GM12878 (cell line): Measurements from ENCODE around the gene INPP4B. TPM values are rescaled to one million over a fixed set of nuclear protein-coding genes. Genes with fewer than 3 reads are reported as not detected.

Experiments used
- ATAC-seq: fragments of 200-7000 bp; cut with Tn5 transposase; 3 replicates; pipeline ENCODE4 v1.9.1; 2020; ENCODE audit warnings: mild to moderate bottlenecking, moderate library complexity
- BruUV-seq: library from RNA; stranded (reverse); fragments of 400-500 nt; replicated peaks from 2 replicates; lab custom pipeline; 2021; lab: Mats Ljungman, UMichigan
- CTCF ChIA-PET: fragments of 300-600 bp; sonication (Branson Sonifier 250); formaldehyde crosslinking; extraction: SDS; loops from one replicate; lab custom pipeline; 2021; ENCODE audit warnings: inconsistent platforms; lab: Yijun Ruan, JAX
- POLR2A ChIA-PET: fragments of 350-600 bp; formaldehyde crosslinking; extraction: SDS; loops from one replicate; lab custom pipeline; 2021; ENCODE audit warnings: inconsistent platforms; lab: Charles Lee
- RAD21 ChIA-PET: fragments of 300-600 bp; sonication (Branson Sonifier 250); formaldehyde crosslinking; loops from one replicate; lab custom pipeline; 2023; ENCODE audit warnings: antibody characterized with exemption; ENCODE audit not compliant: unreplicated experiment; lab: Charles Lee
- SMC1A ChIA-PET: fragments of 300-600 bp; sonication (Branson Sonifier 250); formaldehyde crosslinking; loops from one replicate; lab custom pipeline; 2023; ENCODE audit not compliant: unreplicated experiment, uncharacterized antibody; lab: Charles Lee
- DNase-seq: peaks from one replicate; pipeline ENCODE4 v3.0.0-alpha.2; 2011; ENCODE audit warnings: low read depth, low spot score
- FAIRE-seq: peaks from 3 replicates; lab custom pipeline; 2011; peaks lifted over from hg19 to GRCh38; lab: Jason Lieb, UNC
- H2AFZ ChIP-seq: 2 replicates; pipeline ENCODE4 v1.6.0; 2011; ENCODE audit warnings: low read depth, low read length, control low read depth; ENCODE audit not compliant: control insufficient read depth
- H3K27ac ChIP-seq: 2 replicates; pipeline ENCODE4 v1.5.1; 2011; ENCODE audit warnings: control low read depth; ENCODE audit not compliant: control insufficient read depth, insufficient read depth
- H3K27me3 ChIP-seq, 2 experiments: replicated peaks in 1 of 2; 2 replicates each; pipeline versions ENCODE4 v1.6.0 to v1.6.1; 2011; ENCODE audit warnings: low read length in 1 of 2; ENCODE audit not compliant: control insufficient read depth in 2 of 2, insufficient read depth in 2 of 2
- H3K36me3 ChIP-seq, 2 experiments: 2 replicates each; pipeline ENCODE4 v1.5.1; 2011; ENCODE audit warnings: low read length in 1 of 2; ENCODE audit not compliant: control insufficient read depth in 2 of 2, insufficient read depth in 2 of 2
- H3K4me1 ChIP-seq: 2 replicates; pipeline ENCODE4 v1.6.1; 2011; ENCODE audit warnings: mild to moderate bottlenecking, low read length, moderate library complexity, mixed read lengths; ENCODE audit not compliant: control insufficient read depth, insufficient read depth
- H3K4me2 ChIP-seq: 2 replicates; pipeline ENCODE4 v1.6.0; 2011; ENCODE audit warnings: control low read depth; ENCODE audit not compliant: control insufficient read depth, insufficient read depth
- H3K4me3 ChIP-seq: fragments of 200-600 bp; sonication (generic); 2 replicates; pipeline ENCODE4 v1.5.1; 2016
- H3K79me2 ChIP-seq: 2 replicates; pipeline ENCODE4 v1.6.0; 2011; ENCODE audit warnings: low read length; ENCODE audit not compliant: control insufficient read depth, insufficient read depth
- H3K9ac ChIP-seq: 2 replicates; pipeline ENCODE4 v1.8.0; 2011; ENCODE audit warnings: low read length, control low read depth, mixed read lengths; ENCODE audit not compliant: control insufficient read depth, insufficient read depth
- H3K9me3 ChIP-seq: replicated peaks from 3 replicates; pipeline ENCODE4 v1.5.1; 2011; ENCODE audit warnings: mild to moderate bottlenecking, low read length; ENCODE audit not compliant: control insufficient read depth, insufficient read depth
- H4K20me1 ChIP-seq: 2 replicates; pipeline ENCODE4 v1.6.0; 2011; ENCODE audit not compliant: control insufficient read depth, insufficient read depth
- CEBPZ ChIP-seq: fragments of 150-350 bp; IDR thresholded peaks from 2 replicates; pipeline ENCODE4 v1.6.1; 2016; ENCODE audit warnings: low read depth, low read length
- CHD2 ChIP-seq: IDR thresholded peaks from 2 replicates; pipeline ENCODE4 v1.6.1; 2011; ENCODE audit warnings: low read depth, low read length, improper control_type of control experiment, borderline replicate concordance
- EP300 ChIP-seq, 2 experiments: fragments of 150-350 bp in 1 of 2; IDR thresholded peaks; 2 replicates each; pipeline ENCODE4 v1.6.1; 2011 to 2012; ENCODE audit warnings: low read depth in 2 of 2, low read length in 2 of 2, borderline replicate concordance in 1 of 2, improper control_type of control experiment in 1 of 2, inconsistent platforms in 1 of 2; ENCODE audit not compliant: control insufficient read depth in 1 of 2
- GABPA ChIP-seq: IDR thresholded peaks from 2 replicates; pipeline ENCODE4 v1.6.1; 2014; ENCODE audit warnings: antibody characterized with exemption, low read depth, mild to moderate bottlenecking, inconsistent platforms
- IKZF1 ChIP-seq: fragments of 450-650 bp; conservative IDR thresholded peaks from 2 replicates; pipeline ENCODE4 v1.6.1; 2017; ENCODE audit warnings: antibody characterized with exemption, mild to moderate bottlenecking
- MTA2 ChIP-seq: fragments of 450-650 bp; IDR thresholded peaks from 2 replicates; pipeline ENCODE4 v1.6.1; 2016; ENCODE audit warnings: low read depth, mild to moderate bottlenecking, moderate library complexity
- MYC ChIP-seq: IDR thresholded peaks from 2 replicates; pipeline ENCODE4 v1.6.1; 2011; ENCODE audit warnings: mild to moderate bottlenecking, low read length, moderate library complexity, inconsistent platforms; ENCODE audit not compliant: insufficient read depth, insufficient replicate concordance, insufficient read length, severe bottlenecking
- PAX5 ChIP-seq: IDR thresholded peaks from 2 replicates; pipeline ENCODE4 v1.6.1; 2011; ENCODE audit warnings: low read depth, low read length, borderline replicate concordance
- RBBP5 ChIP-seq: fragments of 200-600 bp; sonication (generic); conservative IDR thresholded peaks from 2 replicates; pipeline ENCODE4 v1.6.1; 2016
- SP1 ChIP-seq: IDR thresholded peaks from one replicate; pipeline ENCODE4 v1.6.1; 2011; ENCODE audit warnings: low read depth, low read length
- SREBF2 ChIP-seq: IDR thresholded peaks from 2 replicates; pipeline ENCODE4 v1.6.1; 2012; ENCODE audit warnings: mild to moderate bottlenecking, low read length
- SUPT20H ChIP-seq: IDR thresholded peaks from 2 replicates; pipeline ENCODE4 v1.6.1; 2011; ENCODE audit warnings: low read depth, mild to moderate bottlenecking, low read length, moderate library complexity, borderline replicate concordance; ENCODE audit not compliant: control insufficient read depth
- TBL1XR1 ChIP-seq: IDR thresholded peaks from 2 replicates; pipeline ENCODE4 v1.6.1; 2012; ENCODE audit warnings: low read depth, low read length, improper control_type of control experiment
- WGBS: methylation state at CpG from one replicate; pipeline ENCODE4 v1.1.6; 2016; ENCODE audit warnings: low lambda C conversion rate; ENCODE audit not compliant: insufficient replicate concordance, insufficient coverage; ENCODE audit errors: missing lambda C conversion rate; 5-methylcytosine and 5-hydroxymethylcytosine counted together
- in situ Hi-C: fragments of 300-500 bp; cut with MboI; formaldehyde crosslinking; loops from 9 replicates; pipeline ENCODE4 v1.14.3; 2018; ENCODE audit warnings: mixed read lengths
- intact Hi-C: fragments of 100-400 bp; cut with micrococcal nuclease; formaldehyde crosslinking; loops from one replicate; pipeline ENCODE4 v1.14.2; 2022; ENCODE audit not compliant: unreplicated experiment
- polyA plus RNA-seq, 11 experiments: library from polyadenylated mRNA; depleted of rRNA in 4 of 11; unstranded in 6 of 11; stranded (reverse) in 5 of 11; fragments of >200 nt; fragmentation: Nextera tagmentation in 4 of 11; fragmentation: Illumina TruSeq in 1 of 11; extraction: Ambion mirVana in 4 of 11; extraction: Trizol in 1 of 11; gene quantifications; 1 replicate in 1 of 11; 2 replicates in 10 of 11; pipeline versions ENCODE4 v1.2.1 to v1.2.3, GENCODE V29; 2011 to 2016; ENCODE audit warnings: inconsistent platforms in 2 of 11, missing spikeins in 2 of 11, low read depth in 1 of 11
- total RNA-seq, 4 experiments: library from RNA; depleted of rRNA in 3 of 4; stranded (reverse); fragments of >200 nt in 3 of 4; fragmentation: Illumina TruSeq in 1 of 4; extraction: Trizol in 1 of 4; gene quantifications; 2 replicates each; pipeline versions ENCODE4 v1.2.1 to v1.2.3, GENCODE V29; 2013 to 2021
- TF ChIP-seq, protein P1 (sequence below): fragments of 450-650 bp; IDR thresholded peaks from 2 replicates; pipeline ENCODE4 v1.6.1; 2017; ENCODE audit warnings: mild to moderate bottlenecking

INPP4B gene
- total and polyA plus RNA-seq, 10 of the 15 experiments (the other 5 are each of a cell fraction or from before 2014, with no cell fraction given), result 0.53 to 11.2 (median 0.95) TPM

DNA sequence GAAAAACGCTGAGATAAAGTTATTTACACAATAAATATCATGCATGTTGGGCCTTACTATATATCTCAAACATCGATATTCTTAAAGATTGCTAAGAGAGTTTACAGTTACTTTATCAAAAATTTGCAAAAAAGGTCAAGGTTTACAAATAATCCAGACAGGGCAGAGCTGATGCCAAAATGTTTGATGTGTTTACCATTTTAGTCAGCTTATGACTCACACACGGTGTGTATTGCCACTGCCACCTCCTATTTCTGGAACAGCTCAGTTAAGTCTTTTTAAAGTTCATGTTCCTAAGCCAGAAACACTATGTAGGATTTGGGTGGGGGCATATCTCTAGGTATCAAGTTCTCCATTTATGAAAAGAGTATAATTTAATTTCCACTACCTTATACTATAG is 580.6 kb downstream of the INPP4B start:
- H3K27me3 ChIP-seq, result no peaks in the 10 kb centered on the region
- no peak for TF ChIP-seq SP1
- no peak for TF ChIP-seq IKZF1
- TF ChIP-seq EP300 (IDR thresholded peaks at IDR 0.05; ENCODE audit: borderline replicate concordance in 1 of 2, control insufficient read depth in 1 of 2, low read depth in 2 of 2, low read length in 2 of 2), result no peak
- TF ChIP-seq CHD2, result no peak
- no peak for TF ChIP-seq PAX5
- no peak for TF ChIP-seq SUPT20H
- TF ChIP-seq MTA2, result no peak
- no peak for TF ChIP-seq MYC
- no peak for TF ChIP-seq TBL1XR1
- no peak for TF ChIP-seq GABPA
- TF ChIP-seq, protein P1, sequence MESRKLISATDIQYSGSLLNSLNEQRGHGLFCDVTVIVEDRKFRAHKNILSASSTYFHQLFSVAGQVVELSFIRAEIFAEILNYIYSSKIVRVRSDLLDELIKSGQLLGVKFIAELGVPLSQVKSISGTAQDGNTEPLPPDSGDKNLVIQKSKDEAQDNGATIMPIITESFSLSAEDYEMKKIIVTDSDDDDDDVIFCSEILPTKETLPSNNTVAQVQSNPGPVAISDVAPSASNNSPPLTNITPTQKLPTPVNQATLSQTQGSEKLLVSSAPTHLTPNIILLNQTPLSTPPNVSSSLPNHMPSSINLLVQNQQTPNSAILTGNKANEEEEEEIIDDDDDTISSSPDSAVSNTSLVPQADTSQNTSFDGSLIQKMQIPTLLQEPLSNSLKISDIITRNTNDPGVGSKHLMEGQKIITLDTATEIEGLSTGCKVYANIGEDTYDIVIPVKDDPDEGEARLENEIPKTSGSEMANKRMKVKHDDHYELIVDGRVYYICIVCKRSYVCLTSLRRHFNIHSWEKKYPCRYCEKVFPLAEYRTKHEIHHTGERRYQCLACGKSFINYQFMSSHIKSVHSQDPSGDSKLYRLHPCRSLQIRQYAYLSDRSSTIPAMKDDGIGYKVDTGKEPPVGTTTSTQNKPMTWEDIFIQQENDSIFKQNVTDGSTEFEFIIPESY, result no peak
- TF ChIP-seq RBBP5, result no peak
- no peak for TF ChIP-seq CEBPZ
- no peak for TF ChIP-seq SREBF2
- H3K4me3 ChIP-seq, result no peak overlapping the region
- BruUV-seq, result no TSS peak
- H3K9me3 ChIP-seq, result no peaks in the 10 kb centered on the region
- in situ Hi-C loops (no loop called here), intact Hi-C loops (no loop called here)
- no peaks in the 10 kb centered on the region for H3K79me2 ChIP-seq
- DNase-seq, result no peak
- H3K9ac ChIP-seq, result no peak overlapping the region
- no peaks in the 10 kb centered on the region for H4K20me1 ChIP-seq
- no peak for FAIRE-seq
- ChIA-PET CTCF (interaction anchor here (0.6 to 1.4 kb wide), 2 partner anchors 11 to 14 kb away, joined by 3 to 10 read pairs; no protein-coding TSS in a partner anchor), SMC1A (interaction anchor here (0.7 to 1.9 kb wide), 12 partner anchors 8 to 172 kb away, joined by 3 to 7 read pairs (median 3); no protein-coding TSS in a partner anchor), RAD21 (interaction anchor here (1.2 to 1.7 kb wide), 3 partner anchors 11 to 84 kb away, joined by 3 to 6 read pairs (median 3); no protein-coding TSS in a partner anchor), POLR2A (no interaction called here)
- ATAC-seq, result peak; percentile 81
- H3K4me1 ChIP-seq, result no peaks in the 10 kb centered on the region
- H3K4me2 ChIP-seq, result no peak overlapping the region
- H3K36me3 ChIP-seq, result no peaks in the 10 kb centered on the region
- no peak overlapping the region for H2AFZ ChIP-seq
- WGBS, result 20% methylated on average over 3 of the region's 3 CpGs
- H3K27ac ChIP-seq, result no peak overlapping the region
